K562 (cell line): ENCODE data around the gene PRKG1.

ENCODE experiments used
- TSC22D4 ChIP-seq: fragments of 450-650 bp; IDR thresholded peaks from 2 replicates; pipeline ENCODE4 v1.6.1; 2016; ENCODE audit warnings: missing genetic modification characterization, missing biosample characterization, control low read depth
- TF ChIP-seq, protein P1 (sequence below): fragments of 250-450 bp; sonication (Bioruptor Pico); IDR thresholded peaks from 2 replicates; pipeline ENCODE4 v1.4.0; 2020; ENCODE audit warnings: mild to moderate bottlenecking, moderate library complexity

DNA sequence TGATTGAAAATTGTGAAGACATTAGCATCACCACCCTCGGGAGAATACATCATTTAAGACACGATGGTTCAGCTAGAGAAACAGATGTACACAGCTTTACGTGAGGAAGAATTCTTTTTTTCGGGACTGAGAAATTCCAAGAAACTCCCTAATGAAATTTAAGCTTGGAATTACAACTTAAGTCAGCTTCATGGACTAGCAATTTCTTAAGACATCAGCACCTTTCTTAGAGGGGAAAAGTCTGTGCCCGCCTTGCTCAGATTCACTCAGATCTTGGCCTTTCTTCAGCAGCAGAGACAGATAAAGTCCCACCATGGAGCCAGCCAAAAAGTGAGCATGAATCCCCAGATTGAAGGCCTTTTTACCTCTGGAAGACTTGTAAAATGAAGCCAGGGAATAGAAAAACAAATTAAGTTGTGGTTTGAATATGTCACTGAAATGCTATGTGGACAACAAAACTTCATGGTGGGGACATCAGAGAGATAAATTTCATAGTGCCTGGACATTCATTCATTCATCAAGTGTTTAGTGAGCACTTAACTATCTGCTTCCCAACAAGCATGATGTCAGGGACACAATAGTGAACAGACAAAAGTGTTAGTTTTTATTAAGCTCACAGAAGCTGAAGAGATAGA, 32.1 kb downstream of the PRKG1 start:
- TF ChIP-seq TSC22D4 (tag): no peak
- TF ChIP-seq, protein P1, sequence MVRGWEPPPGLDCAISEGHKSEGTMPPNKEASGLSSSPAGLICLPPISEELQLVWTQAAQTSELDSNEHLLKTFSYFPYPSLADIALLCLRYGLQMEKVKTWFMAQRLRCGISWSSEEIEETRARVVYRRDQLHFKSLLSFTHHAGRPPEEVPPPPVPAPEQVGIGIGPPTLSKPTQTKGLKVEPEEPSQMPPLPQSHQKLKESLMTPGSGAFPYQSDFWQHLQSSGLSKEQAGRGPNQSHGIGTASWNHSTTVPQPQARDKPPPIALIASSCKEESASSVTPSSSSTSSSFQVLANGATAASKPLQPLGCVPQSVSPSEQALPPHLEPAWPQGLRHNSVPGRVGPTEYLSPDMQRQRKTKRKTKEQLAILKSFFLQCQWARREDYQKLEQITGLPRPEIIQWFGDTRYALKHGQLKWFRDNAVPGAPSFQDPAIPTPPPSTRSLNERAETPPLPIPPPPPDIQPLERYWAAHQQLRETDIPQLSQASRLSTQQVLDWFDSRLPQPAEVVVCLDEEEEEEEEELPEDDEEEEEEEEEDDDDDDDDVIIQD (CRISPR knock-in tag): no peak
